HepG2 (cell line): ENCODE results near the gene KDM8. TPM values are rescaled to one million over a fixed set of nuclear protein-coding genes. Genes with fewer than 3 reads are reported as not detected.

ENCODE experiments used
- EZH2 ChIP-seq: conservative IDR thresholded peaks from 2 replicates; pipeline ENCODE4 v1.6.1; 2012; ENCODE audit warnings: mild to moderate bottlenecking, low read depth, low read length, moderate library complexity
- GABPA ChIP-seq, 2 experiments: IDR thresholded peaks; 2 replicates each; pipeline ENCODE4 v1.6.1; 2011 to 2016; ENCODE audit warnings: low read depth in 2 of 2, low read length in 1 of 2, missing biosample characterization in 1 of 2, missing genetic modification characterization in 1 of 2
- MAZ ChIP-seq, 2 experiments: sonication (generic) in 1 of 2; formaldehyde crosslinking in 1 of 2; IDR thresholded peaks; 2 replicates each; pipeline versions ENCODE4 v1.5.0 to v1.6.1; 2012 to 2020; ENCODE audit warnings: low read depth in 2 of 2, mild to moderate bottlenecking in 2 of 2, borderline replicate concordance in 1 of 2, improper control_type of control experiment in 1 of 2, low read length in 1 of 2, missing genetic modification reagents in 1 of 2, moderate library complexity in 1 of 2
- RCOR2 ChIP-seq: IDR thresholded peaks from 2 replicates; pipeline ENCODE4 v1.6.1; 2016; ENCODE audit warnings: missing biosample characterization, missing genetic modification reagents
- RELA ChIP-seq: sonication (generic); formaldehyde crosslinking; IDR thresholded peaks from 2 replicates; pipeline ENCODE4 v1.4.0; 2020; ENCODE audit warnings: missing genetic modification reagents
- RXRA ChIP-seq: sonication (generic); formaldehyde crosslinking; IDR thresholded peaks from 2 replicates; pipeline ENCODE4 v1.5.1; 2020; ENCODE audit warnings: missing genetic modification reagents
- SIN3B ChIP-seq: fragments of 150-350 bp; IDR thresholded peaks from 2 replicates; pipeline ENCODE4 v1.6.1; 2014; ENCODE audit warnings: low read length
- ZC3H4 ChIP-seq: sonication (generic); formaldehyde crosslinking; IDR thresholded peaks from 2 replicates; pipeline ENCODE4 v1.4.0; 2020; ENCODE audit warnings: missing genetic modification reagents, borderline replicate concordance
- ZFP1 ChIP-seq: IDR thresholded peaks from 2 replicates; pipeline ENCODE4 v1.6.1; 2016
- ZFP62 ChIP-seq: sonication (generic); formaldehyde crosslinking; IDR thresholded peaks from 2 replicates; pipeline ENCODE4 v1.4.0; 2020; ENCODE audit warnings: missing genetic modification reagents
- ZNF124 ChIP-seq: sonication (generic); formaldehyde crosslinking; IDR thresholded peaks from 2 replicates; pipeline ENCODE4 v1.4.0; 2020; ENCODE audit warnings: missing genetic modification reagents
- ZNF292 ChIP-seq: sonication (generic); formaldehyde crosslinking; IDR thresholded peaks from 2 replicates; pipeline ENCODE4 v1.8.1; 2022; ENCODE audit warnings: mild to moderate bottlenecking, low read depth, missing genetic modification reagents, borderline replicate concordance
- ZNF510 ChIP-seq: sonication (generic); formaldehyde crosslinking; IDR thresholded peaks from 2 replicates; pipeline ENCODE4 v1.4.0; 2020; ENCODE audit warnings: low read depth, mild to moderate bottlenecking, missing genetic modification reagents
- ZNF563 ChIP-seq: sonication (generic); formaldehyde crosslinking; IDR thresholded peaks from 2 replicates; pipeline ENCODE4 v1.8.0; 2022; ENCODE audit warnings: mild to moderate bottlenecking, moderate library complexity, missing genetic modification reagents
- ZNF724P ChIP-seq: sonication (generic); formaldehyde crosslinking; IDR thresholded peaks from 2 replicates; pipeline ENCODE4 v1.8.0; 2022; ENCODE audit warnings: missing genetic modification reagents, borderline replicate concordance
- ZNF768 ChIP-seq: sonication (generic); formaldehyde crosslinking; IDR thresholded peaks from 2 replicates; pipeline ENCODE4 v1.4.0; 2020; ENCODE audit warnings: missing genetic modification reagents
- polyA plus RNA-seq, 8 experiments: library from polyadenylated mRNA; depleted of rRNA in 3 of 8; stranded (reverse) in 7 of 8; unstranded in 1 of 8; fragments of >200 nt; fragmentation: Illumina TruSeq in 4 of 8; extraction: Trizol in 4 of 8; gene quantifications; 2 replicates each; pipeline versions ENCODE4 v1.2.1 to v1.2.3, GENCODE V29; 2011 to 2016; ENCODE audit warnings: low read depth in 4 of 8, missing spikeins in 1 of 8, mixed read lengths in 1 of 8; ENCODE audit not compliant: insufficient read depth in 1 of 8
- total RNA-seq, 5 experiments: library from RNA; depleted of rRNA; stranded (reverse); fragments of >200 nt; fragmentation: Illumina TruSeq; extraction: Trizol; gene quantifications; 2 replicates each; pipeline ENCODE4 v1.2.3, GENCODE V29; 2016; ENCODE audit warnings: low read depth in 1 of 5
- TF ChIP-seq, protein P1 (sequence below): sonication (generic); formaldehyde crosslinking; IDR thresholded peaks from 2 replicates; pipeline ENCODE4 v1.4.0; 2020; ENCODE audit warnings: missing genetic modification reagents
- TF ChIP-seq, protein P2 (sequence below): sonication (generic); formaldehyde crosslinking; IDR thresholded peaks from 2 replicates; pipeline ENCODE4 v1.8.1; 2023; ENCODE audit warnings: missing genetic modification reagents, inconsistent platforms, borderline replicate concordance
- TF ChIP-seq, protein P3 (sequence below): sonication (generic); formaldehyde crosslinking; IDR thresholded peaks from 2 replicates; pipeline ENCODE4 v1.4.0; 2020; ENCODE audit warnings: mild to moderate bottlenecking, missing genetic modification reagents
- TF ChIP-seq, protein P4 (sequence below), 2 experiments: fragments of 450-650 bp in 1 of 2; sonication (generic) in 1 of 2; formaldehyde crosslinking; IDR thresholded peaks; 2 replicates each; pipeline versions ENCODE4 v1.5.0 to v1.8.0; 2020 to 2022; ENCODE audit warnings: mild to moderate bottlenecking in 1 of 2, missing genetic modification reagents in 1 of 2
- TF ChIP-seq, protein P5 (sequence below): IDR thresholded peaks from 2 replicates; pipeline ENCODE4 v1.6.1; 2012; ENCODE audit warnings: low read depth, low read length, improper control_type of control experiment

KDM8 gene
- total and polyA plus RNA-seq, 2 of the 13 experiments (the other 11 are each of a cell fraction or from before 2014, with no cell fraction given) = 3.3 to 8.6 TPM

- TF ChIP-seq, protein P1, sequence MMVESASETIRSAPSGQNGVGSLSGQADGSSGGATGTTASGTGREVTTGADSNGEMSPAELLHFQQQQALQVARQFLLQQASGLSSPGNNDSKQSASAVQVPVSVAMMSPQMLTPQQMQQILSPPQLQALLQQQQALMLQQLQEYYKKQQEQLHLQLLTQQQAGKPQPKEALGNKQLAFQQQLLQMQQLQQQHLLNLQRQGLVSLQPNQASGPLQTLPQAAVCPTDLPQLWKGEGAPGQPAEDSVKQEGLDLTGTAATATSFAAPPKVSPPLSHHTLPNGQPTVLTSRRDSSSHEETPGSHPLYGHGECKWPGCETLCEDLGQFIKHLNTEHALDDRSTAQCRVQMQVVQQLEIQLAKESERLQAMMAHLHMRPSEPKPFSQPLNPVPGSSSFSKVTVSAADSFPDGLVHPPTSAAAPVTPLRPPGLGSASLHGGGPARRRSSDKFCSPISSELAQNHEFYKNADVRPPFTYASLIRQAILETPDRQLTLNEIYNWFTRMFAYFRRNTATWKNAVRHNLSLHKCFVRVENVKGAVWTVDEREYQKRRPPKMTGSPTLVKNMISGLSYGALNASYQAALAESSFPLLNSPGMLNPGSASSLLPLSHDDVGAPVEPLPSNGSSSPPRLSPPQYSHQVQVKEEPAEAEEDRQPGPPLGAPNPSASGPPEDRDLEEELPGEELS (CRISPR knock-in tag) = 0 out of 2 replicates have a peak, but pooled peaks have one; percentile 2
- TF ChIP-seq, protein P2, sequence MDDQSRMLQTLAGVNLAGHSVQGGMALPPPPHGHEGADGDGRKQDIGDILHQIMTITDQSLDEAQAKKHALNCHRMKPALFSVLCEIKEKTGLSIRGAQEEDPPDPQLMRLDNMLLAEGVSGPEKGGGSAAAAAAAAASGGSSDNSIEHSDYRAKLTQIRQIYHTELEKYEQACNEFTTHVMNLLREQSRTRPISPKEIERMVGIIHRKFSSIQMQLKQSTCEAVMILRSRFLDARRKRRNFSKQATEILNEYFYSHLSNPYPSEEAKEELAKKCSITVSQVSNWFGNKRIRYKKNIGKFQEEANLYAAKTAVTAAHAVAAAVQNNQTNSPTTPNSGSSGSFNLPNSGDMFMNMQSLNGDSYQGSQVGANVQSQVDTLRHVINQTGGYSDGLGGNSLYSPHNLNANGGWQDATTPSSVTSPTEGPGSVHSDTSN (CRISPR knock-in tag) = peak; percentile 87
- peak; percentile 92; the same call in 1 of the 2 replicates for TF ChIP-seq ZNF510 (CRISPR knock-in tag)
- TF ChIP-seq, protein P3, sequence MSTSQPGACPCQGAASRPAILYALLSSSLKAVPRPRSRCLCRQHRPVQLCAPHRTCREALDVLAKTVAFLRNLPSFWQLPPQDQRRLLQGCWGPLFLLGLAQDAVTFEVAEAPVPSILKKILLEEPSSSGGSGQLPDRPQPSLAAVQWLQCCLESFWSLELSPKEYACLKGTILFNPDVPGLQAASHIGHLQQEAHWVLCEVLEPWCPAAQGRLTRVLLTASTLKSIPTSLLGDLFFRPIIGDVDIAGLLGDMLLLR = no peak
- peak; percentile 27; the same call in 1 of the 2 replicates for TF ChIP-seq RXRA (CRISPR knock-in tag)
- TF ChIP-seq, protein P4, sequence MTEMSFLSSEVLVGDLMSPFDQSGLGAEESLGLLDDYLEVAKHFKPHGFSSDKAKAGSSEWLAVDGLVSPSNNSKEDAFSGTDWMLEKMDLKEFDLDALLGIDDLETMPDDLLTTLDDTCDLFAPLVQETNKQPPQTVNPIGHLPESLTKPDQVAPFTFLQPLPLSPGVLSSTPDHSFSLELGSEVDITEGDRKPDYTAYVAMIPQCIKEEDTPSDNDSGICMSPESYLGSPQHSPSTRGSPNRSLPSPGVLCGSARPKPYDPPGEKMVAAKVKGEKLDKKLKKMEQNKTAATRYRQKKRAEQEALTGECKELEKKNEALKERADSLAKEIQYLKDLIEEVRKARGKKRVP (CRISPR knock-in tag; IDR thresholded peaks at IDR 0.05) = peak in 1 of 2 experiments; percentile 72; a peak in 2 of 4 replicates
- TF ChIP-seq ZNF768 (CRISPR knock-in tag) = peak; percentile 25; the same call in 1 of the 2 replicates
- no peak; the same call in 1 of the 2 replicates for TF ChIP-seq ZNF124 (CRISPR knock-in tag)
- no peak for TF ChIP-seq SIN3B
- peak; percentile 15; the same call in 1 of the 2 replicates for TF ChIP-seq MAZ (IDR thresholded peaks at IDR 0.05; ENCODE audit: borderline replicate concordance, low read depth, low read length)
- peak; percentile 28; the same call in 1 of the 2 replicates for TF ChIP-seq MAZ (CRISPR knock-in tag; IDR thresholded peaks at IDR 0.05; ENCODE audit: low read depth)
- no peak for TF ChIP-seq ZC3H4
- TF ChIP-seq ZNF563 (CRISPR knock-in tag) = peak; percentile 77
- no peak for TF ChIP-seq RELA
- TF ChIP-seq GABPA (IDR thresholded peaks at IDR 0.05; ENCODE audit: low read depth, low read length) = peak; percentile 93
- peak; percentile 98 for TF ChIP-seq GABPA (CRISPR knock-in tag; IDR thresholded peaks at IDR 0.05; ENCODE audit: low read depth)
- TF ChIP-seq, protein P5, sequence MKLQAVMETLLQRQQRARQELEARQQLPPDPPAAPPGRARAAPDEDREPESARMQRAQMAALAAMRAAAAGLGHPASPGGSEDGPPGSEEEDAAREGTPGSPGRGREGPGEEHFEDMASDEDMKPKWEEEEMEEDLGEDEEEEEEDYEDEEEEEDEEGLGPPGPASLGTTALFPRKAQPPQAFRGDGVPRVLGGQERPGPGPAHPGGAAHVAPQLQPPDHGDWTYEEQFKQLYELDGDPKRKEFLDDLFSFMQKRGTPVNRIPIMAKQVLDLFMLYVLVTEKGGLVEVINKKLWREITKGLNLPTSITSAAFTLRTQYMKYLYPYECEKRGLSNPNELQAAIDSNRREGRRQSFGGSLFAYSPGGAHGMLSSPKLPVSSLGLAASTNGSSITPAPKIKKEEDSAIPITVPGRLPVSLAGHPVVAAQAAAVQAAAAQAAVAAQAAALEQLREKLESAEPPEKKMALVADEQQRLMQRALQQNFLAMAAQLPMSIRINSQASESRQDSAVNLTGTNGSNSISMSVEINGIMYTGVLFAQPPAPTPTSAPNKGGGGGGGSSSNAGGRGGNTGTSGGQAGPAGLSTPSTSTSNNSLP = no peak; the same call in 1 of the 2 replicates
- peak; percentile 13 for TF ChIP-seq ZNF724P (CRISPR knock-in tag)
- no peak for TF ChIP-seq EZH2
- TF ChIP-seq RCOR2 (CRISPR knock-in tag) = no peak; the same call in 1 of the 2 replicates
- 0 out of 2 replicates have a peak, but pooled peaks have one; percentile 31 for TF ChIP-seq ZFP62 (CRISPR knock-in tag)
- TF ChIP-seq ZFP1 = no peak; the same call in 1 of the 2 replicates
- TF ChIP-seq ZNF292 (CRISPR knock-in tag) = no peak
Observed at GRCh38 chr16:27268376-27269299, 65.3 kb downstream of the KDM8 start, which contains the start of gene NSMCE1 (continued).
